Activated T-cell treated with anti-CD3 and anti-CD28 coated beads, Interleukin-2, amount 50 U/mL, for 4 hours (primary cell): ENCODE results near the gene H2AZ2. TPM values are rescaled to one million over a fixed set of nuclear protein-coding genes. Genes with fewer than 3 reads are reported as not detected.
"Not testable (repeated sequence)": the region's sequence is repeated elsewhere in the genome, so short reads cannot be mapped to it uniquely, and the experiment has no call there.

Experiments
- ATAC-seq, 2 donors: fragments of 200-7000 bp; cut with Tn5 transposase; one replicate each; pipeline ENCODE4 v1.10.0; 2021
- DNase-seq: peaks from one replicate; pipeline ENCODE4 v3.0.0-alpha.2; 2020
- H3K27me3 Mint-ChIP-seq: one replicate; pipeline ENCODE4 v1.8.0; 2021; ENCODE audit warnings: low read depth, mixed read lengths
- H3K36me3 Mint-ChIP-seq: one replicate; pipeline ENCODE4 v1.8.0; 2022; ENCODE audit warnings: mixed read lengths; ENCODE audit not compliant: insufficient read depth
- H3K4me1 Mint-ChIP-seq: one replicate; pipeline ENCODE4 v1.8.0; 2021; ENCODE audit warnings: low read depth, mixed read lengths
- H3K4me3 Mint-ChIP-seq: one replicate; pipeline ENCODE4 v1.8.0; 2021; ENCODE audit warnings: mild to moderate bottlenecking, moderate library complexity, mixed read lengths
- H3K9me3 Mint-ChIP-seq: one replicate; pipeline ENCODE4 v1.8.0; 2021; ENCODE audit warnings: mixed read lengths
- total RNA-seq, 3 donors: library from RNA; stranded (reverse); gene quantifications; one replicate each; pipeline ENCODE4 v1.2.1, GENCODE V29; 2021

Gene H2AZ2
- total RNA-seq, 3 donors from 2014 or later: 128 to 140 (median 133) TPM

DNA sequence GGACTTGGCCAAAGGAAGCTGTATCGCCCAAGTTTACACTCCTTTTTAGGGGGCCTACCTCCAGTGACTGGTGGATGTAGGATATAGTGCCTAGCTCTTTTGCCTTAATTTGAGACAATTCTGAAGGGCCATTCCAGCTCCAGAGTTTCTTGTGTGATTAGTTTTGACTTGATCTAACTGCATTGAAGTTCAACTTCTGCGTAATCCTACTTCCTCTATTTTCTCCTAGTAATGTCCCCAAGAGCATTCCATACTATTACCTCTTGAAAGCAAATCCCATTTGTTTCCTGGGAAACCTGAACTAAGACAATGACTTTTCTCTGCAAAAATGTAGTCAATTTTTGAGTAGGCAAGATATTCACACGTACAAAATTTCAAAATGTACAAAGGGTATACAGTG lies 4.7 kb upstream of the H2AZ2 start:
- Mint-ChIP-seq H3K36me3 (no peaks in the 10 kb centered on the region), H3K4me3 (no peak overlapping the region), H3K4me1 (peaks cover 19% of the 10 kb centered on the region), H3K27me3 (no peaks in the 10 kb centered on the region), H3K9me3 (no peaks in the 10 kb centered on the region)
- ATAC-seq (no peak), DNase-seq (no peak)

- DNase-seq (no peak), ATAC-seq (no peak)
- Mint-ChIP-seq H3K36me3 (no peaks in the 10 kb centered on the region), H3K4me3 (peak overlapping the region; percentile 90), H3K4me1 (peaks cover 26% of the 10 kb centered on the region), H3K27me3 (no peaks in the 10 kb centered on the region), H3K9me3 (no peaks in the 10 kb centered on the region)
Observed at GRCh38 chr7:44849885-44850544, 2.1 kb upstream of the H2AZ2 start.

GRCh38 chr7:44849259-44849884 lies 1.5 kb upstream of the H2AZ2 start:
- ATAC-seq (no peak), DNase-seq (no peak)
- H3K4me1 Mint-ChIP-seq: peaks cover 33% of the 10 kb centered on the region
- H3K9me3 Mint-ChIP-seq: no peaks in the 10 kb centered on the region
- H3K36me3 Mint-ChIP-seq: no peaks in the 10 kb centered on the region
- H3K27me3 Mint-ChIP-seq: no peaks in the 10 kb centered on the region
- peak overlapping the region; percentile 90 for H3K4me3 Mint-ChIP-seq

- Mint-ChIP-seq H3K4me1 (peaks cover 41% of the 10 kb centered on the region), H3K9me3 (no peaks in the 10 kb centered on the region), H3K4me3 (peak overlapping the region; percentile 90), H3K36me3 (peaks cover 2% of the 10 kb centered on the region), H3K27me3 (no peaks in the 10 kb centered on the region)
- peak; percentile 70 to 74 for ATAC-seq
- DNase-seq: peak; percentile 80
Observed at GRCh38 chr7:44847509-44847919, 373 bp downstream of the H2AZ2 start.

DNA sequence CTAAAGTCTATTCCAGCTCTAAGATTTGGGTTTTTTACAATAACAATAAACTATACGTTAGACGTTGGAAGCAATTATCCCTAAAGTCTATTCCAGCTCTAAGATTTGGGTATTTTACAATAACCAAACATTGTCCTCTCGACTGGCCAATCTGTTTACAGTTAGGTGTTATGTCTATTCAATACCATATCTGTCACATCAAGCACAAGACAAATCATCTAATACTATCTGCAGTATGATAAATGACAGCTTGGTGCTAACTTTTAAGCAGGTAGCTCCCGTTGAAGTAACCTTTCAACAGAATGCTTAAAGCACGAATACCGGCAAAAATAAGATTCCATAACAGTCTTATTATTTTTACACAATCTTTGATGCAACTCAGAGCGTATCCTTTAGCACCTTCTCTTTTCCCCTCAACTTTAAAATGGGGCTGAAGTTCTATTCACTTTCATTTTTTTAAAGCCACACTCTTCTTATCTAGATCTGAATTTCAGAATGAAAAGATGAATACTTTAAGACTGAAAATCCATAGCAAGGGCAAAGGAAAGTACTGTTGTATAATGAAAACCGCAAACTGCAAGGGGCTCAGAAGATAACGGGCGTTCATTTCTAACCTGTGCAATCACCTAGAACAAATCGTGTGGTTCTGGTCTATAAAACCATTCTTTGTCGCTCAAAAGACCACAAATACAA lies 925 bp downstream of the H2AZ2 start:
- ATAC-seq (peak; percentile 7 to 13), DNase-seq (no peak)
- no peaks in the 10 kb centered on the region for H3K9me3 Mint-ChIP-seq
- H3K4me1 Mint-ChIP-seq: peaks cover 47% of the 10 kb centered on the region
- no peaks in the 10 kb centered on the region for H3K27me3 Mint-ChIP-seq
- peaks cover 8% of the 10 kb centered on the region for H3K36me3 Mint-ChIP-seq
- H3K4me3 Mint-ChIP-seq: peak overlapping the region; percentile 90

GRCh38 chr7:44846390-44846789 lies 1.5 kb downstream of the H2AZ2 start:
- ATAC-seq, DNase-seq, H3K27me3 Mint-ChIP-seq, H3K9me3 Mint-ChIP-seq: not testable (repeated sequence)
- H3K4me3 Mint-ChIP-seq: peak overlapping the region; percentile 90
- H3K4me1 Mint-ChIP-seq: peaks cover 50% of the 10 kb centered on the region
- peaks cover 12% of the 10 kb centered on the region for H3K36me3 Mint-ChIP-seq

GRCh38 chr7:44845451-44845850 lies 2.4 kb downstream of the H2AZ2 start:
- Mint-ChIP-seq H3K4me1 (peaks cover 50% of the 10 kb centered on the region), H3K27me3 (no peaks in the 10 kb centered on the region), H3K4me3 (peak overlapping the region; percentile 90), H3K36me3 (peaks cover 20% of the 10 kb centered on the region), H3K9me3 (no peaks in the 10 kb centered on the region)
- DNase-seq (no peak), ATAC-seq (no peak)

- peaks cover 42% of the 10 kb centered on the region for H3K4me1 Mint-ChIP-seq
- H3K36me3 Mint-ChIP-seq: peaks cover 27% of the 10 kb centered on the region
- not testable (repeated sequence) for H3K4me3 Mint-ChIP-seq, H3K27me3 Mint-ChIP-seq, DNase-seq, ATAC-seq, H3K9me3 Mint-ChIP-seq
Observed at GRCh38 chr7:44843440-44843839, 4.4 kb downstream of the H2AZ2 start.

DNA sequence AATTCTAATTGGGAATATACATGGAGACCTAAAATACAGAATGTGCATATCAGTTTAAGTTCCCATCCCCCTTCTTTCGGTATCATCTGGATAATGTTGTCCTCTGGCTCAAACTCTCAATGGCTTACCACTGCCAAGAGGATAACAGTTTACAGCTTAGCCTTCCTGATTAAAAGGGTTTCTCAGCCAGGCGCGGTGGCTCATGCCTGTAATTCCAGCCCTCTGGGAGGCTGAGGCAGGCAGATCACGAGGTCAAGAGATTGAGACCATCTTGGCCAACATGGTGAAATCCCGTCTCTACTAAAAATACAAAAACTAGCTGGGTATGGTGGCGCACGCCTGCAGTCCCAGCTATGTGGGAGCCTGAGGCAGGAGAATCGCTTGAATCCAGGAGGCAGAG lies 5.2 kb downstream of the H2AZ2 start:
- not testable (repeated sequence) for H3K4me3 Mint-ChIP-seq, H3K9me3 Mint-ChIP-seq, DNase-seq, ATAC-seq, H3K27me3 Mint-ChIP-seq
- H3K36me3 Mint-ChIP-seq: peaks cover 28% of the 10 kb centered on the region
- H3K4me1 Mint-ChIP-seq: peaks cover 41% of the 10 kb centered on the region

GRCh38 chr7:44838751-44839150 lies 9.1 kb downstream of the H2AZ2 start:
- H3K36me3 Mint-ChIP-seq: peaks cover 38% of the 10 kb centered on the region
- no peak for DNase-seq
- H3K9me3 Mint-ChIP-seq: no peaks in the 10 kb centered on the region
- no peak overlapping the region for H3K4me3 Mint-ChIP-seq
- H3K27me3 Mint-ChIP-seq: no peaks in the 10 kb centered on the region
- H3K4me1 Mint-ChIP-seq: peaks cover 15% of the 10 kb centered on the region
- ATAC-seq: no peak

GRCh38 chr7:44827567-44827966 lies 20.3 kb downstream of the H2AZ2 start:
- no peak for DNase-seq
- no peaks in the 10 kb centered on the region for H3K27me3 Mint-ChIP-seq
- no peak overlapping the region for H3K4me3 Mint-ChIP-seq
- peaks cover 8% of the 10 kb centered on the region for H3K4me1 Mint-ChIP-seq
- H3K9me3 Mint-ChIP-seq: no peaks in the 10 kb centered on the region
- no peak for ATAC-seq
- peaks cover 19% of the 10 kb centered on the region for H3K36me3 Mint-ChIP-seq

GRCh38 chr7:44824894-44825526 lies 22.9 kb downstream of the H2AZ2 start:
- ATAC-seq (no peak), DNase-seq (no peak)
- H3K36me3 Mint-ChIP-seq: peaks cover 14% of the 10 kb centered on the region
- no peaks in the 10 kb centered on the region for H3K27me3 Mint-ChIP-seq
- no peaks in the 10 kb centered on the region for H3K9me3 Mint-ChIP-seq
- H3K4me3 Mint-ChIP-seq: no peak overlapping the region
- peaks cover 8% of the 10 kb centered on the region for H3K4me1 Mint-ChIP-seq

DNA sequence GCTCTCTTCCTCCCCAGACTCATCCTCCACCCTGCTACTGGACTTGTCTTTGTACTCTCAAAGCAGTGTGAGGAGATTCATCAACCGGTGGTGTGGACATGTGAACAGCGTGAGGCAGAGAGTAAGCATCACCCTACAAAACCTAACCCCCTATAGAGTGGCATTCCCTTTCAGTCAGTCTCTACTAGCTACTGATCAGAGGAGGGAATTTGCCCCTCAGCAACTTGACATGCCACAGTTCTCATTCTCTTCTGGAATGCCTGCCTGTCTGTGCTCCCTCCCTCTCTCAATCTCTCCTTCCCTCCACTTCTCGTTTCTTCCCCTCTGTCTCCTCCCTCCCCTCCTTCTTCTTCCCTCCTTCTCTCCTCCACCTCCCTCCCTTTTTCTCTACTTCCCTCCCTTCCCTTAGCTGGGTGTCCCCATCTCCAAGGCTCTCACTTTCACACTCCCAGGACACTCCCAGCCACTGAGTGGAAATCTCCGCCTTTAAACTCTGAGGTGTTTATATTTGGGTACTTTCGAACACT lies 24.6 kb downstream of the H2AZ2 start:
- peaks cover 8% of the 10 kb centered on the region for H3K36me3 Mint-ChIP-seq
- ATAC-seq (no peak), DNase-seq (no peak)
- no peaks in the 10 kb centered on the region for H3K27me3 Mint-ChIP-seq
- H3K4me1 Mint-ChIP-seq: peaks cover 8% of the 10 kb centered on the region
- H3K4me3 Mint-ChIP-seq: no peak overlapping the region
- H3K9me3 Mint-ChIP-seq: no peaks in the 10 kb centered on the region

DNA sequence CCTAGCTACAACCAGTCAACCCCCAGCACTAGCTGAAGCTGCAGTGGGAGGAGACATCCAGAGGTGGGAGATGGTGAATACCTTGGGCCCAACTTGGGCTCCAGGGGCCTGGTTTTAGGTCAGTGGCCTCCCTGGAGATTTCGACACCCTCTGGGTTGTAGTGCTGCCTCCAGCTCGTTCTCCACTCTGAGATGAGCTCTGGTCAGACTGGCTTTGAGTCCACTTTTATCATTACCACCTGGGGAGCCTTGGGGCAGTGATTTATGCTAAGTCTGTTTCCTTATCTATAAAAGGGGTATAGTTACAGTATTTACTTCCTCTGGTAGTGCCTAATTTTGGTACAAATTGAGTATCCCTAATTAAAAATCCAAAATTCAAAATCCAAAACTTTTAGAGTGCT lies 28.6 kb downstream of the H2AZ2 start:
- Mint-ChIP-seq H3K4me1 (peaks cover under 1% of the 10 kb centered on the region), H3K9me3 (no peaks in the 10 kb centered on the region), H3K4me3 (no peak overlapping the region), H3K36me3 (no peaks in the 10 kb centered on the region), H3K27me3 (no peaks in the 10 kb centered on the region)
- ATAC-seq (no peak), DNase-seq (no peak)
